OCI-LY1 (cell line): ENCODE measurements around the gene TBC1D2B.
A peak's percentile ranks its signal among the peaks of the same experiment; 100 is the strongest.

Experiments
- H2AFZ ChIP-seq: fragments of 200-600 bp; sonication (generic), shearing (Covaris generic); 2 replicates; pipeline ENCODE4 v1.6.0; 2014; ENCODE audit warnings: antibody characterized with exemption, mild to moderate bottlenecking, low read length
- H3F3A ChIP-seq: fragments of 200-600 bp; sonication (generic), shearing (Covaris generic); 2 replicates; pipeline ENCODE4 v1.6.0; 2014; ENCODE audit warnings: mild to moderate bottlenecking, antibody characterized with exemption, low read length, moderate library complexity; ENCODE audit not compliant: insufficient read depth
- H3K27ac ChIP-seq: fragments of 200-600 bp; sonication (generic); 2 replicates; pipeline ENCODE4 v1.5.1; 2014; ENCODE audit warnings: low read length, mixed run types, mild to moderate bottlenecking, low read depth; ENCODE audit not compliant: poor library complexity, severe bottlenecking
- H3K27me3 ChIP-seq: fragments of 200-600 bp; sonication (generic); 2 replicates; pipeline ENCODE4 v1.6.0; 2014; ENCODE audit warnings: antibody characterized with exemption, mild to moderate bottlenecking, low read length, moderate library complexity; ENCODE audit not compliant: insufficient read depth
- H3K36me3 ChIP-seq: fragments of 200-600 bp; sonication (generic); 2 replicates; pipeline ENCODE4 v1.6.1; 2014; ENCODE audit warnings: mild to moderate bottlenecking, antibody characterized with exemption, low read length, moderate library complexity, mixed read lengths; ENCODE audit not compliant: insufficient read depth
- H3K4me1 ChIP-seq: fragments of 200-600 bp; sonication (generic); 2 replicates; pipeline ENCODE4 v1.5.1; 2014; ENCODE audit warnings: mild to moderate bottlenecking, low read length, moderate library complexity; ENCODE audit not compliant: insufficient read depth, severe bottlenecking
- H3K4me2 ChIP-seq: fragments of 200-600 bp; sonication (generic), shearing (Covaris generic); 2 replicates; pipeline ENCODE4 v1.6.1; 2014; ENCODE audit warnings: low read length
- H3K4me3 ChIP-seq: fragments of 200-600 bp; sonication (generic); 2 replicates; pipeline ENCODE4 v1.5.1; 2014; ENCODE audit warnings: low read length, low read depth, mild to moderate bottlenecking, mixed read lengths; ENCODE audit not compliant: poor library complexity, severe bottlenecking
- H3K79me2 ChIP-seq: fragments of 200-600 bp; shearing (Covaris generic); 2 replicates; pipeline ENCODE4 v1.6.1; 2016; ENCODE audit warnings: mixed run types, low read length, mixed read lengths; ENCODE audit not compliant: insufficient read depth
- H3K9ac ChIP-seq: fragments of 200-600 bp; sonication (generic), shearing (Covaris generic); 2 replicates; pipeline ENCODE4 v1.6.1; 2014; ENCODE audit warnings: mild to moderate bottlenecking, low read length, mixed read lengths
- H3K9me2 ChIP-seq: fragments of 200-600 bp; sonication (generic), shearing (Covaris generic); 2 replicates; pipeline ENCODE4 v1.6.1; 2014; ENCODE audit warnings: low read depth, mild to moderate bottlenecking, low read length, mixed read lengths
- H3K9me3 ChIP-seq: fragments of 200-600 bp; shearing (Covaris generic); 2 replicates; pipeline ENCODE4 v1.6.1; 2014; ENCODE audit warnings: low read length, mixed read lengths
- H4K20me1 ChIP-seq: fragments of 200-600 bp; sonication (generic), shearing (Covaris generic); 2 replicates; pipeline ENCODE4 v1.6.0; 2016; ENCODE audit warnings: mild to moderate bottlenecking, low read length; ENCODE audit not compliant: insufficient read depth
- CTCF ChIP-seq: fragments of 200-600 bp; sonication (generic), shearing (Covaris generic); IDR thresholded peaks from 2 replicates; pipeline ENCODE4 v1.5.1; 2017; ENCODE audit warnings: mild to moderate bottlenecking, antibody characterized with exemption, low read length, moderate library complexity, mixed read lengths
- EZH2 ChIP-seq: fragments of 200-600 bp; sonication (generic), shearing (Covaris generic); IDR thresholded peaks from 2 replicates; pipeline ENCODE4 v1.8.0; 2017; ENCODE audit warnings: borderline replicate concordance, mixed run types, mild to moderate bottlenecking, antibody characterized with exemption, low read length, moderate library complexity, mixed read lengths

TBC1D2B gene

GRCh38 chr15:78051596-78051995, 25.9 kb downstream of the TBC1D2B start:
- Histone ChIP-seq H3K9me2 (no peaks in the 10 kb centered on the region), H3K4me2 (peak overlapping the region; percentile 11; the same call in 1 of the 2 replicates), H2AFZ (no peak overlapping the region), H3K4me1 (peaks cover 90% of the 10 kb centered on the region), H3K79me2 (peaks cover 4% of the 10 kb centered on the region; the same call in 1 of the 2 replicates), H3K9ac (no peak overlapping the region), H3K36me3 (peaks cover 24% of the 10 kb centered on the region), H3K27ac (peak overlapping the region; percentile 47), H3K9me3 (no peaks in the 10 kb centered on the region), H3K4me3 (no peak overlapping the region), H3F3A (no peaks in the 10 kb centered on the region), H4K20me1 (no peaks in the 10 kb centered on the region), H3K27me3 (no peaks in the 10 kb centered on the region)
- TF ChIP-seq CTCF (no peak), EZH2 (no peak)

- Histone ChIP-seq H3K36me3 (peaks cover 27% of the 10 kb centered on the region), H3K9ac (no peak overlapping the region), H3K9me3 (no peaks in the 10 kb centered on the region), H2AFZ (no peak overlapping the region), H3K27me3 (no peaks in the 10 kb centered on the region), H3K79me2 (peaks cover 4% of the 10 kb centered on the region; the same call in 1 of the 2 replicates), H3K4me1 (peaks cover 84% of the 10 kb centered on the region), H3F3A (no peaks in the 10 kb centered on the region), H3K4me3 (no peak overlapping the region), H3K4me2 (no peak overlapping the region), H4K20me1 (no peaks in the 10 kb centered on the region), H3K9me2 (no peaks in the 10 kb centered on the region), H3K27ac (peak overlapping the region; percentile 58)
- TF ChIP-seq EZH2 (no peak), CTCF (no peak)
These were observed 26.7 kb downstream of the TBC1D2B start for GRCh38 chr15:78050826-78051225.

- Histone ChIP-seq H3K4me2 (no peak overlapping the region; the same call in 1 of the 2 replicates), H2AFZ (no peak overlapping the region), H3K9me3 (no peaks in the 10 kb centered on the region), H4K20me1 (no peaks in the 10 kb centered on the region), H3K36me3 (peaks cover 27% of the 10 kb centered on the region), H3K27me3 (no peaks in the 10 kb centered on the region), H3F3A (no peaks in the 10 kb centered on the region), H3K9me2 (no peaks in the 10 kb centered on the region), H3K4me1 (peaks cover 80% of the 10 kb centered on the region), H3K4me3 (no peak overlapping the region), H3K79me2 (peaks cover 4% of the 10 kb centered on the region; the same call in 1 of the 2 replicates), H3K27ac (peak overlapping the region; percentile 58), H3K9ac (no peak overlapping the region)
- TF ChIP-seq EZH2 (no peak), CTCF (no peak)
These were observed 27.1 kb downstream of the TBC1D2B start for GRCh38 chr15:78050441-78050809.
